ENCODE data around the gene ADGRA1. TPM values are rescaled to one million over a fixed set of nuclear protein-coding genes. Genes with fewer than 3 reads are reported as not detected.

The ADGRA1 gene
- total and polyA plus RNA-seq, 2 donors = 0.03 TPM; not detected in 1

DNA sequence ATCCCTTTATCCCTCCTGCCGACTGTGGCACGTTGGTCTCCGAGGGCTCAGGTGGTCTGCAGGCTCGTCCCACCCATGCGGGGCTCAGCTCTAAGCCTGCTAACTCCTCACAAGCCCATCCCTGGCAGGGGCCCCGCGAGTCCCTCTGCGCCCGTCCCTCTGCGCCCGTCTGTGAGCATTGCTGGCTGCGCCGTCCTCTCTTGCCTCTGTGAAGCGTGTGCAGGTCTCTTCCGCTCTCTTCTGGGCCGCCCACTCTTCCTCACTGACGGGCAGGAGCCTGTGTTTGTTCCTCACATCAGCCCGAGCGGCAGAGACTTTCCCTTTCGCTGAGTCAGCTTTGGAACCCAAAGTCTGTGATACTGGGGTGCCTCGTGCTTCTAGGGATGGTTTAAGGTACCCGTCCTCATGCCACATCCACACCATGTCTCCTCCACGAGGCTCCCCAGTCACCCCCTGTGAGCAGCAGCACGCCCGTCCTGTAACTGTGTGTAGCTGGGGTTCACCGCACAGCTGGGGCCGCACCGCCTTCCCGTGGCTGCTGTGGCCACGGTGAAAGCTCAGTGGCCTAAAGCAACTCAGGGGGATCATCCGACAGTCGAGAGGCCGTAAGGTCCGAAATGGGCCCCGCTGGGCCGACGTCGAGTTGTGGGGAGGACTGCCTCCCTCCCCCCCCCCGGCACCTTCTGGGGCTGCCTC lies 35.5 kb downstream of the ADGRA1 start:
- Histone ChIP-seq H3K27ac (ENCODE audit: low read depth) (no peak overlapping the region), H3K4me3 (ENCODE audit: low read depth, low read length) (no peak overlapping the region), H3K4me1 (ENCODE audit: insufficient read depth) (no peaks in the 10 kb centered on the region), H3K36me3 (ENCODE audit: insufficient read depth) (no peaks in the 10 kb centered on the region)
- DNase-seq (ENCODE audit: extremely low spot score) = no peak
- WGBS = 79% methylated on average over 39 of the region's 39 CpGs

DNA sequence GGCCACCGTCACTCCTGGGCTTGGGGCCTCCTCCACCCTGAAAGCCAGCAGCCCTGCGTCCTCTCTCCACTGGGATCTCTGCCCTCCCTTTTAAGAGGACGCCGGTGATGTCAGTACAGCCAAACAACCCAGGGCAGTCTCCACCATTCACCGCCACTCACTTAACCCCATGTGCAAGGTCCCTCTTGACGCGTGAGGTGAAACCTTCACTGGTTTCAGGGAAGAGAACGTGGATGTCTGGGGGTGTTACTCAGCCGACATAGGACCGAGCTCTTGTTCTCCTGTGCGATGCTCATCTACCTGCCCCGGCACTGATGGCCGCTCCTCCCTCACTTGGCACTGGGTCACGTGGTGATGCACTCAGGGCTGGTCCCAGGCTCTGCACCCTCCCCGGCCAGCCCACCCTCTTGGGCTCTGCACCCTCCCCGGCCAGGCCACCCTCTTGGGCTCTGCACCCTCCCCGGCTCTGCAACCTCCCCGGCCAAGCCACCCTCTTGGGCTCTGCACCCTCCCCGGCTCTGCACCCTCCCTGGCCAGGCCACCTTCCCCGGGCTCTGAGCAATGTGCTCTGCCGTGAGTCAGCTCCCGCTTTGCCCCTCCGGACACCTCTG lies 36.1 kb downstream of the ADGRA1 start:
- no peaks in the 10 kb centered on the region for H3K36me3 ChIP-seq (ENCODE audit: insufficient read depth)
- no peak for DNase-seq (ENCODE audit: extremely low spot score)
- no peaks in the 10 kb centered on the region for H3K4me1 ChIP-seq (ENCODE audit: insufficient read depth)
- no peak overlapping the region for H3K27ac ChIP-seq (ENCODE audit: low read depth)
- H3K4me3 ChIP-seq (ENCODE audit: low read depth, low read length) = no peak overlapping the region
- 76% methylated on average over 23 of the region's 23 CpGs for WGBS

DNA sequence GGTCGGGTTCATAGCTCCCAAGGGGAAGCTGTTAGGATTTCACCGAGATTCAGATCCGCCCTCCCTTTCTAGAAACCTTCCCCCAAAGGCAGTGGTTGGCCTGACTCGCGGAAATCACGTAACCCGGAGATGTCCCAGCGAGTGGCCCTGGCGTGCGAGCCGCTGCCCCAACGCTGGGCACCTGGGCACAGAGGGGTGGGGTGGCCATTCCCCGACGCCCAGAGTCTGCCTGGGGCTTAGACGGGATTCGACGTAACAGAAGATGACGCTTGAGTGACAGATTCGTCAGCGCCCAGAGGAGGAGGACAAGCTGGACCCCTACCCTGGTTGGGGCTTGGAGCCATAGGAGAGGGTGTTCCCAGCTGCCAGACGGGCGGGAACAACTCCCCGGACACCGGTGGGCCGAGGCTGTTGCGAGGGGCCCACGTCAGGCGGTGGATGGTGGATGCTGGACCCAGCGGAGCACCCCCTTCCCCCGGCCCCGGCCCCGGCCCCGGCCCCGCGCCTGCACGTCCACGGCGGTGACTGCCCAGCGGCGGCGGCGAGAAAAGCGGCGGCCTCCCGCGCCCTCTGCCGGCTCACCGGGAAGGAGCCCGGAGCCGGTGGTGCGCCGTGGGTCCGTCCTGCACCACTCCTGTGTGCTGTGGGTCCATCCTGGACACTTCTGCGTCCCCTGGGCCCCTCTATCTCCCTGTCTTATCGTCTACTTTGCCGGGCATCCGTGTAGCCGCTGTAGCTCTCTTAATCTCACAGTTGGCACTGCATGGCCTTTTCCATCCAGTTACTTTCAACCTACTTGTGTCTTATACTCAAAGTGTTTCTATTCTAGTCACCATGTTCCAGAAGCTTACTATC lies 36.9 kb downstream of the ADGRA1 start:
- H3K27ac ChIP-seq (ENCODE audit: low read depth) = no peak overlapping the region
- DNase-seq (ENCODE audit: extremely low spot score) = no peak
- 37% methylated on average over 58 of the region's 58 CpGs for WGBS
- no peaks in the 10 kb centered on the region for H3K4me1 ChIP-seq (ENCODE audit: insufficient read depth)
- H3K4me3 ChIP-seq (ENCODE audit: low read depth, low read length) = no peak overlapping the region
- H3K36me3 ChIP-seq (ENCODE audit: insufficient read depth) = no peaks in the 10 kb centered on the region

GRCh38 chr10:133125901-133126300 lies 38.2 kb downstream of the ADGRA1 start:
- H3K4me1 ChIP-seq (ENCODE audit: insufficient read depth) = no peaks in the 10 kb centered on the region
- WGBS = 91% methylated on average over 9 of the region's 9 CpGs
- no peak for DNase-seq (ENCODE audit: extremely low spot score)
- no peak overlapping the region for H3K4me3 ChIP-seq (ENCODE audit: low read depth, low read length)
- no peaks in the 10 kb centered on the region for H3K36me3 ChIP-seq (ENCODE audit: insufficient read depth)
- H3K27ac ChIP-seq (ENCODE audit: low read depth) = no peak overlapping the region

GRCh38 chr10:133126431-133127290 lies 38.9 kb downstream of the ADGRA1 start:
- no peak for DNase-seq (ENCODE audit: extremely low spot score)

GRCh38 chr10:133127291-133128125 lies 39.8 kb downstream of the ADGRA1 start:
- 86% methylated on average over 36 of the region's 36 CpGs for WGBS
- H3K27ac ChIP-seq (ENCODE audit: low read depth) = no peak overlapping the region
- DNase-seq (ENCODE audit: extremely low spot score) = no peak
- H3K36me3 ChIP-seq (ENCODE audit: insufficient read depth) = no peaks in the 10 kb centered on the region
- no peaks in the 10 kb centered on the region for H3K4me1 ChIP-seq (ENCODE audit: insufficient read depth)
- no peak overlapping the region for H3K4me3 ChIP-seq (ENCODE audit: low read depth, low read length)

More at GRCh38 chr10:133126431-133127290, 38.9 kb downstream of the ADGRA1 start:
- no peak overlapping the region for H3K27ac ChIP-seq (ENCODE audit: low read depth)
- no peaks in the 10 kb centered on the region for H3K36me3 ChIP-seq (ENCODE audit: insufficient read depth)
- H3K4me1 ChIP-seq (ENCODE audit: insufficient read depth) = no peaks in the 10 kb centered on the region
- no peak overlapping the region for H3K4me3 ChIP-seq (ENCODE audit: low read depth, low read length)
- 90% methylated on average over 57 of the region's 57 CpGs for WGBS

- Histone ChIP-seq H3K4me1 (ENCODE audit: insufficient read depth) (no peaks in the 10 kb centered on the region), H3K36me3 (ENCODE audit: insufficient read depth) (no peaks in the 10 kb centered on the region), H3K27ac (ENCODE audit: low read depth) (no peak overlapping the region), H3K4me3 (ENCODE audit: low read depth, low read length) (no peak overlapping the region)
- 97% methylated on average over 83 of the region's 83 CpGs for WGBS
- DNase-seq (ENCODE audit: extremely low spot score) = no peak
These were observed 40.7 kb downstream of the ADGRA1 start for GRCh38 chr10:133128126-133129070.

DNA sequence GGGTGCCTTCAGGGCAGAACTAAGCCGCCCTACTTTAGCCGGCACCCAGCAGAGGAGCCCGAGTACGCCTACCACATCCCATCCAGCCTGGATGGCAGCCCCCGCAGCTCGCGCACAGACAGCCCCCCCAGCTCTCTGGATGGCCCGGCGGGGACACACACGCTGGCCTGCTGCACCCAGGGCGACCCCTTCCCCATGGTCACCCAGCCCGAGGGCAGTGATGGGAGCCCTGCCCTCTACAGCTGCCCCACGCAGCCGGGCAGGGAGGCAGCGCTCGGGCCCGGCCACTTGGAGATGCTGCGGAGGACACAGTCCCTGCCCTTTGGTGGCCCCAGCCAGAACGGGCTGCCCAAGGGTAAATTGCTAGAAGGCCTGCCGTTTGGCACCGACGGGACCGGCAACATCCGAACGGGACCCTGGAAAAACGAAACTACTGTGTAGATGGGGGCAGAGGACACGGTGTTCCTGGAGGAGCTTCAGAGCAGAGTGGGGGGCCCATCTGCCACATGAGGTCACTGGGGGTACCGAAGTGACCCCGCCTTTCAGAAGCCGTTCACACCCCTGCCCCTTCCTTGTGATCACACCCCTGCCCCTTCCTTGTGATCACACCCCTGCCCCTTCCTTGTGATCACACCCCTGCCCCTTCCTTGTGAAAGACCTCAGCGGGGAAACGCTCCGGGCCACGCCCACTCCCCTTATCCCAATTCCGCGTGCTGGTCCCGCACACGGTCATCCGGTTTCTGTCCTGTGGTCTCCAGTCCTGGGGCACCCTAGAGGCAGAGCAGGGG lies 41.5 kb downstream of the ADGRA1 start:
- no peak overlapping the region for H3K27ac ChIP-seq (ENCODE audit: low read depth)
- no peak for DNase-seq (ENCODE audit: extremely low spot score)
- no peaks in the 10 kb centered on the region for H3K36me3 ChIP-seq (ENCODE audit: insufficient read depth)
- 80% methylated on average over 39 of the region's 39 CpGs for WGBS
- no peaks in the 10 kb centered on the region for H3K4me1 ChIP-seq (ENCODE audit: insufficient read depth)
- no peak overlapping the region for H3K4me3 ChIP-seq (ENCODE audit: low read depth, low read length)

DNA sequence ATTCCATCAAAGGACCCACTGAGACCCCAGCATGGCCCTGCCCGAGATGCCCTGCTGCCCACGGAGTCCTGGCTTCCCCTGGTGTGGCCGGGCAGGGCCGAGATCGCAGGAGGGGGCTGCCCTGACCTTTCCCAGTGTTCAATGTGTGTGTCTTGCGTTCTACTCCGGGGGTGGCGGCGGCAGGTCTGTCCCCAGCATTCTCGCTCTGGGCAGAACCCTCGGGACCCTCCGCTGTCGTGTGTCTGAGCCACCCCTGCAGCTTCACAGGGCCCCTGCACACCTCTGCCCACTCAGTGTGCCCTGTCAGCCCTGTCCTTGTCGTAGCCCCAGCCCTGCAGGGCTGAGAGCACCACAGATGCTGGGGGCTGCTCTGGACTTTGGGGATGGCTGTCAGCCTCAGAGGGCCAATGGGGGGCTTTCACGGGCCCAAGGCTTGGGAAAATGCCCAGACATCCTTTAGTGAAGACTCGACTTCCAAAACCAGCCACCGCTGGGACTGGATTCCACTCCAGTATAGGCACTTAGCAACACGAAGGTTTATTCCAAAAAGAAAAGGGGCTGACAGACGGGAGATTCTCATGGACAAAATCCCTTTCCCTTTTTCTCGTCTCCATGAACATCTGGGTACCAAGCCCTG lies 42.3 kb downstream of the ADGRA1 start:
- H3K27ac ChIP-seq (ENCODE audit: low read depth) = no peak overlapping the region
- DNase-seq (ENCODE audit: extremely low spot score) = no peak
- no peaks in the 10 kb centered on the region for H3K4me1 ChIP-seq (ENCODE audit: insufficient read depth)
- H3K4me3 ChIP-seq (ENCODE audit: low read depth, low read length) = no peak overlapping the region
- H3K36me3 ChIP-seq (ENCODE audit: insufficient read depth) = no peaks in the 10 kb centered on the region
- WGBS = 69% methylated on average over 20 of the region's 20 CpGs

- no peaks in the 10 kb centered on the region for H3K36me3 ChIP-seq (ENCODE audit: insufficient read depth)
- no peak overlapping the region for H3K4me3 ChIP-seq (ENCODE audit: low read depth, low read length)
- 89% methylated on average over 11 of the region's 11 CpGs for WGBS
- H3K27ac ChIP-seq (ENCODE audit: low read depth) = no peak overlapping the region
- no peaks in the 10 kb centered on the region for H3K4me1 ChIP-seq (ENCODE audit: insufficient read depth)
- DNase-seq (ENCODE audit: extremely low spot score) = no peak
These were observed 42.9 kb downstream of the ADGRA1 start for GRCh38 chr10:133130602-133131001.

DNA sequence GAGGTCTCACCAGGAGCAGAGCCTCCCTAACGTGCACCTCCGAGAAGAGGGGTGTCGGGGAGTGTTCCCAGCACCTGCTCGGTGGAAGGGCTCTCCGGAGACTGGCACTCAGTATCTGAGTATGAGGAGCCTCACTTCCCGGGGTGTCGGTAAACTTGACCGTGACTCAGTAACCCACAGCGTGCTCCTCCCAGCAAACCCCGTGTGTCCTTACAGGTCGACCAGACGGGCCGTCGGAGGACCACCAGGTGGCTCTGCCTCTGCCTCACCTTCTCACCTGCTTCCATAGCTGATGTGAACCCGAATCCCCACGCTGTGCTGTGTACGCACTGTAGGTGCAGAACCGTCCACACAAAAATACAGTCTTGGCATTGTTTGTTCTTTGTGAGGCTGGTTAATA lies 43.3 kb downstream of the ADGRA1 start:
- H3K27ac ChIP-seq (ENCODE audit: low read depth) = no peak overlapping the region
- no peak overlapping the region for H3K4me3 ChIP-seq (ENCODE audit: low read depth, low read length)
- 77% methylated on average over 18 of the region's 18 CpGs for WGBS
- H3K36me3 ChIP-seq (ENCODE audit: insufficient read depth) = no peaks in the 10 kb centered on the region
- DNase-seq (ENCODE audit: extremely low spot score) = no peak
- H3K4me1 ChIP-seq (ENCODE audit: insufficient read depth) = no peaks in the 10 kb centered on the region

Data from urinary bladder (tissue), 4 donors.